Glutamatergic neuron (in vitro differentiated cells): ENCODE results near the gene PI4KA. TPM values are rescaled to one million over a fixed set of nuclear protein-coding genes. Genes with fewer than 3 reads are reported as not detected.

ENCODE experiments used
- DNase-seq: peaks from one replicate; pipeline ENCODE4 v3.0.0; 2022
- H3K27ac Mint-ChIP-seq: one replicate; pipeline ENCODE4 v1.8.0; 2020; ENCODE audit warnings: mild to moderate bottlenecking, mixed read lengths, inconsistent platforms; ENCODE audit not compliant: unreplicated experiment
- H3K27me3 Mint-ChIP-seq: one replicate; pipeline ENCODE4 v1.8.0; 2020; ENCODE audit warnings: mild to moderate bottlenecking, moderate library complexity, mixed read lengths, inconsistent platforms; ENCODE audit not compliant: unreplicated experiment
- H3K36me3 Mint-ChIP-seq: one replicate; pipeline ENCODE4 v1.8.0; 2020; ENCODE audit warnings: mild to moderate bottlenecking, mixed read lengths, inconsistent platforms; ENCODE audit not compliant: unreplicated experiment
- H3K4me1 Mint-ChIP-seq: one replicate; pipeline ENCODE4 v1.8.0; 2020; ENCODE audit warnings: mild to moderate bottlenecking, low read depth, mixed read lengths, inconsistent platforms; ENCODE audit not compliant: unreplicated experiment
- H3K4me3 Mint-ChIP-seq: one replicate; pipeline ENCODE4 v1.8.0; 2020; ENCODE audit warnings: mild to moderate bottlenecking, mixed read lengths, inconsistent platforms; ENCODE audit not compliant: unreplicated experiment
- H3K9me3 Mint-ChIP-seq: one replicate; pipeline ENCODE4 v1.8.0; 2020; ENCODE audit warnings: mild to moderate bottlenecking, moderate library complexity, mixed read lengths, inconsistent platforms; ENCODE audit not compliant: unreplicated experiment
- CTCF ChIP-seq: fragments of 200-600 bp; sonication (generic); IDR thresholded peaks from one replicate; pipeline ENCODE4 v1.5.0; 2021; ENCODE audit not compliant: partially characterized antibody, unreplicated experiment
- total RNA-seq: library from RNA; stranded (reverse); fragmentation: NEBNext Ultra II Directional; extraction: Animal tissue kit (Norgen Biotek cat#: 25700); gene quantifications from one replicate; pipeline ENCODE4 v1.2.1, GENCODE V29; 2021; ENCODE audit not compliant: unreplicated experiment

PI4KA gene
- total RNA-seq, 1 donor from 2014 or later = 165 TPM

DNA sequence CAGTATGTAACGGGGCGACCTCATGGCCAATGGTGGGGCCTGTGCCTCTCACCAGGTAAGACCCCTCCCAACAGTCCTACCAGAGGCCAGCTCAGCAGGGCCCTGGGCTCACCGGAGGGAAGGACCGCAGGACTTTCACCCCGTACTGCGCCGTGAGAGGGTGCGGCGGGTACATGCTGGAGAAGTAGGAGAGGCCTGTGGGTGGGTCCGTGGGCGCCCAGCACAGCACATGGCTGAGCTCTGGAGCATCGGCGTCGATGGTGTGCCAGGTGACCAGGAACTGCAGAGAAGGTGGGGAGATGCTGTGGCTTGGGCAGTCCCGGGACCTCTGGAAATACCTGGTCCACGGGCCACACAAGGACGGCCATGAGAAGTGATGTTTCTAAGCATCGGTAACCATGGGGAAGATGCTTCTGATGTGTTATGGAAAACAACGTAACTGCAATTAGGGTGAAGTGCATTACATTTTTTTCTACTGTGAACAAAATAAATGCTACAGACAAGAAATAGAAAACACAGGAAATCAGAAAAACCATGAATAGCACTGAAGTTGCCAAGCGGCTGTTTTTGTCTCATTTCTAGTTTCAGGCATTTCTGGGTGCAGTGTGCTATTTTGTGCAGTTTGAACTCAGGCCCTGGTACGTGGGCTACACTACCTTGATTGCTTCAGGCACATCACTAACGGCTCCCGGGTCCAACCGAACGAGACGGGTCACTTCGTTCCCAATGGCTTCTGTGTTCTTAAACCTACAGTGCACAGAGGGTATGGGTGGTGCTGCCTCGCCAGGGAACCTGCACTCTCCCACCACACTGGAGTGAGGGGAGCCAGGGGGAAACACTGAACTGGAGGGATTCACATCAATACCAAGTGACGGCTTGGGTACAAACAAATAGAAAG is 131.2 kb downstream of the PI4KA start:
- Mint-ChIP-seq H3K9me3 (peaks cover 1% of the 10 kb centered on the region), H3K4me3 (no peak overlapping the region), H3K36me3 (no peaks in the 10 kb centered on the region), H3K4me1 (no peaks in the 10 kb centered on the region), H3K27me3 (no peaks in the 10 kb centered on the region), H3K27ac (no peak overlapping the region)
- no peak for TF ChIP-seq CTCF
- no peak for DNase-seq

GRCh38 chr22:20725987-20726558 is 132.5 kb downstream of the PI4KA start:
- H3K4me1 Mint-ChIP-seq = no peaks in the 10 kb centered on the region
- peaks cover 1% of the 10 kb centered on the region for H3K9me3 Mint-ChIP-seq
- H3K4me3 Mint-ChIP-seq = no peak overlapping the region
- no peaks in the 10 kb centered on the region for H3K36me3 Mint-ChIP-seq
- no peaks in the 10 kb centered on the region for H3K27me3 Mint-ChIP-seq
- no peak overlapping the region for H3K27ac Mint-ChIP-seq
- TF ChIP-seq CTCF = no peak
- no peak for DNase-seq

GRCh38 chr22:20724676-20725454 is 133.7 kb downstream of the PI4KA start:
- H3K4me3 Mint-ChIP-seq = no peak overlapping the region
- no peaks in the 10 kb centered on the region for H3K4me1 Mint-ChIP-seq
- no peak for TF ChIP-seq CTCF
- H3K9me3 Mint-ChIP-seq = peaks cover 1% of the 10 kb centered on the region
- H3K27ac Mint-ChIP-seq = no peak overlapping the region
- no peaks in the 10 kb centered on the region for H3K36me3 Mint-ChIP-seq
- H3K27me3 Mint-ChIP-seq = no peaks in the 10 kb centered on the region
- no peak for DNase-seq

- no peak overlapping the region for H3K27ac Mint-ChIP-seq
- no peak overlapping the region for H3K4me3 Mint-ChIP-seq
- H3K27me3 Mint-ChIP-seq = no peaks in the 10 kb centered on the region
- no peaks in the 10 kb centered on the region for H3K4me1 Mint-ChIP-seq
- DNase-seq = no peak
- peaks cover 1% of the 10 kb centered on the region for H3K9me3 Mint-ChIP-seq
- H3K36me3 Mint-ChIP-seq = no peaks in the 10 kb centered on the region
- TF ChIP-seq CTCF = no peak
Observed at GRCh38 chr22:20721409-20722218, 137.0 kb downstream of the PI4KA start.
